EH (cell line): ENCODE measurements around the gene MTREX.

Source experiments
- DNase-seq: peaks from one replicate; pipeline ENCODE4 v3.0.0-alpha.2; 2015; ENCODE audit warnings: low read depth

The MTREX gene

GRCh38 chr5:55324815-55325418 is 17.1 kb downstream of the MTREX start:
- DNase-seq = peak; percentile 61

GRCh38 chr5:55325621-55326020 is 17.8 kb downstream of the MTREX start:
- DNase-seq = no peak

- no peak for DNase-seq
These were observed 19.5 kb downstream of the MTREX start for GRCh38 chr5:55327281-55327680.

- no peak for DNase-seq
These were observed 23.5 kb downstream of the MTREX start for GRCh38 chr5:55331321-55331720.

GRCh38 chr5:55333017-55333416 is 25.2 kb downstream of the MTREX start:
- DNase-seq = no peak

- no peak for DNase-seq
These were observed 26.0 kb downstream of the MTREX start for GRCh38 chr5:55333811-55334210.

GRCh38 chr5:55338092-55338613 is 30.4 kb downstream of the MTREX start:
- no peak for DNase-seq

GRCh38 chr5:55338810-55339243 is 31.0 kb downstream of the MTREX start:
- no peak for DNase-seq

GRCh38 chr5:55343107-55343506 is 35.3 kb downstream of the MTREX start:
- DNase-seq = no peak

GRCh38 chr5:55343609-55344008 is 35.8 kb downstream of the MTREX start:
- DNase-seq = no peak

- peak; percentile 61 for DNase-seq
These were observed 36.7 kb downstream of the MTREX start for GRCh38 chr5:55344392-55344992.

GRCh38 chr5:55345327-55345726 is 37.5 kb downstream of the MTREX start:
- no peak for DNase-seq

GRCh38 chr5:55347786-55348185 is 40.0 kb downstream of the MTREX start:
- no peak for DNase-seq

- no peak for DNase-seq
These were observed 43.0 kb downstream of the MTREX start for GRCh38 chr5:55350754-55351153.

- DNase-seq = no peak
These were observed 49.1 kb downstream of the MTREX start for GRCh38 chr5:55356896-55357295.

- DNase-seq = peak; percentile 37
These were observed 52.4 kb downstream of the MTREX start for GRCh38 chr5:55360190-55360589.

- peak; percentile 33 for DNase-seq
These were observed 56.1 kb downstream of the MTREX start for GRCh38 chr5:55363856-55364255.

GRCh38 chr5:55364537-55365055 is 56.8 kb downstream of the MTREX start:
- DNase-seq = no peak

GRCh38 chr5:55370291-55370925 is 62.6 kb downstream of the MTREX start:
- no peak for DNase-seq

- no peak for DNase-seq
These were observed 63.4 kb downstream of the MTREX start for GRCh38 chr5:55371145-55371544.

- DNase-seq = no peak
These were observed 64.5 kb downstream of the MTREX start for GRCh38 chr5:55372130-55372925.

GRCh38 chr5:55377810-55378209 is 70.0 kb downstream of the MTREX start:
- no peak for DNase-seq
